Activated T-helper 1 cell treated with anti-CD3 and anti-CD28 coated beads, Interleukin-12 subunit alpha, Interleukin-12 subunit beta, Interleukin-2, Interleukin-4 antibody, amounts not matched to agents 30 ng/mL and 10 ng/mL and 1 ng/mL, durations not matched to agents 14 hours and 24 hours and 36 hours (primary cell): ENCODE measurements around the gene CDH20. TPM values are rescaled to one million over a fixed set of nuclear protein-coding genes. Genes with fewer than 3 reads are reported as not detected.

Source experiments
- DNase-seq: peaks from one replicate; pipeline ENCODE4 v3.0.0; 2021; ENCODE audit warnings: low spot score
- H3K27ac Mint-ChIP-seq: one replicate; pipeline ENCODE4 v1.8.0; 2021; ENCODE audit warnings: mild to moderate bottlenecking, mixed read lengths
- H3K27me3 Mint-ChIP-seq: one replicate; pipeline ENCODE4 v1.8.0; 2022; ENCODE audit warnings: mild to moderate bottlenecking, moderate library complexity, mixed read lengths; ENCODE audit not compliant: insufficient read depth
- H3K36me3 Mint-ChIP-seq: one replicate; pipeline ENCODE4 v1.8.0; 2021; ENCODE audit warnings: low read depth, mixed read lengths
- H3K4me1 Mint-ChIP-seq: one replicate; pipeline ENCODE4 v1.8.0; 2021; ENCODE audit warnings: low read depth, mixed read lengths
- H3K4me3 Mint-ChIP-seq: one replicate; pipeline ENCODE4 v1.8.0; 2021; ENCODE audit warnings: mild to moderate bottlenecking, moderate library complexity, mixed read lengths
- H3K9me3 Mint-ChIP-seq: one replicate; pipeline ENCODE4 v1.8.0; 2021; ENCODE audit warnings: mixed read lengths
- intact Hi-C: fragments of 100-400 bp; cut with micrococcal nuclease; formaldehyde crosslinking; loops from one replicate; pipeline ENCODE4 v1.15.1; 2024
- total RNA-seq: library from RNA; stranded (reverse); gene quantifications from 2 replicates; pipeline ENCODE4 v1.2.3, GENCODE V29; 2022

CDH20 gene
- total RNA-seq, 1 donor from 2014 or later = not detected

DNA sequence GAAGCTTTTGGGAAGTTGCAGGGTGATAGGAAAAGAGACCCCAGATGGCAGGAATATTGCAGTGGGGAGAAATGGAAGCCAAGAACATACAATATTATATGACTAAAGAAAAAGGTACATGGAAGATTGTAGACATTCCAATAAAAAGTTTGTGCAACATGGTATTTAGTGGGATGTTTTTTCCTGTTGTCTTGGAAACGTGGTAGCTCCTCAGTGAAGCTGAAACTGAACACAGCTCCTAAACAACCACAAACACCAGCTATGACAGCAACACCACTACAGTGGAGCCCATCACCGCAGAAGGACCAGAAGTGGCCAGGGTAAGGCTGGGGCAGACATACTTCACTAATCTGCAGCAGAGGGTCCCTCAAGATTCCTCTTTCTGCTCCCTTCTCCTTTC is 246.8 kb downstream of the CDH20 start:
- no peak for DNase-seq
- intact Hi-C loops = no loop called here
- H3K36me3 Mint-ChIP-seq = no peaks in the 10 kb centered on the region
- no peaks in the 10 kb centered on the region for H3K9me3 Mint-ChIP-seq
- H3K27me3 Mint-ChIP-seq = peaks cover 7% of the 10 kb centered on the region
- H3K4me3 Mint-ChIP-seq = no peak overlapping the region
- H3K27ac Mint-ChIP-seq = no peak overlapping the region
- H3K4me1 Mint-ChIP-seq = no peaks in the 10 kb centered on the region

- Mint-ChIP-seq H3K9me3 (no peaks in the 10 kb centered on the region), H3K36me3 (no peaks in the 10 kb centered on the region), H3K27ac (no peak overlapping the region), H3K4me3 (no peak overlapping the region), H3K4me1 (no peaks in the 10 kb centered on the region), H3K27me3 (peaks cover 11% of the 10 kb centered on the region)
- DNase-seq = peak; percentile 34
- intact Hi-C loops = loop anchor here (1.0 kb wide), 1 partner anchor 550 kb away; no protein-coding TSS in a partner anchor
Measured at GRCh38 chr18:61581578-61582201, 248.5 kb downstream of the CDH20 start.

- H3K9me3 Mint-ChIP-seq = no peaks in the 10 kb centered on the region
- intact Hi-C loops = loop anchor here (1.0 kb wide), 1 partner anchor 549 kb away; no protein-coding TSS in a partner anchor
- no peaks in the 10 kb centered on the region for H3K4me1 Mint-ChIP-seq
- H3K27me3 Mint-ChIP-seq = peaks cover 11% of the 10 kb centered on the region
- H3K36me3 Mint-ChIP-seq = no peaks in the 10 kb centered on the region
- no peak for DNase-seq
- H3K27ac Mint-ChIP-seq = no peak overlapping the region
- H3K4me3 Mint-ChIP-seq = no peak overlapping the region
Measured at GRCh38 chr18:61582202-61582710, 249.0 kb downstream of the CDH20 start.

DNA sequence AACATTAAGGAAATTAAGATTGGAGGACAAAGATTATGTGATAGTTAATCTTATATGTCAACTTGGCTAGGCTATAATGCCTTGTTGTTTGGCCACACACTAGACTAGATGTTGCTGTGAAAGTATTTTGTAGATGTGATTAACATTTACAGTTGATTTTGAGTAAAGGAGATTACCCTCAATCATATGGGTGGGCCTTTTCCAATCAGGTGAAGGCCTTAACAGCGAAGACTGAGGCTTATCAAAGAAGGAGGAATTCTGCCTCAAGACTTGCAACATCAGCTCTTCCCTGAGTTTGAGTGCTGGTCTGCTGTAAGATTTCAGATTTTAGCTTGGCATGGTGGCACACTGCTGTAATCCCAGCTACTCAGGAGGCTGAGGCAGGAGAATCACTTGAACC is 250.3 kb downstream of the CDH20 start:
- Mint-ChIP-seq H3K27me3 (peaks cover 8% of the 10 kb centered on the region), H3K27ac (no peak overlapping the region), H3K4me1 (no peaks in the 10 kb centered on the region), H3K4me3 (no peak overlapping the region), H3K36me3 (no peaks in the 10 kb centered on the region), H3K9me3 (no peaks in the 10 kb centered on the region)
- no peak for DNase-seq
- intact Hi-C loops = no loop called here

DNA sequence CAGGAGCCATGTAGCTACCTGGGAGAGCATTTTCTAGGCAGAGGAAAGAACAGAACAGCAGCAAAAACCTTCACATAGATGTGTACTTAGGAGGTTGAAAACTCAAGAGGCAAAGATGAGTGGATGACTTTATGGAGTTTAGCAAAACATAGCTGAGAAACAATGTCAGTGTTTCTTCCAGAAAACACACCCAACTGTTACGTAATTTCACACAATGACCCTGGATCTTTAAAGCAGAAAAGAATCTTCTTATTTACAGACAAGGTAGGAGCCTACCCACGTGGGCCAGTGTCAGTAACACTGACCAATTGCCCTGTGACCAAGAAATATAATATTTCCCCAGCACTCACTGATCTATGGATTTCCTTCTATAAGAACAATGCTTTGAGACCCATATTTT is 254.6 kb downstream of the CDH20 start:
- Mint-ChIP-seq H3K27me3 (peaks cover 10% of the 10 kb centered on the region), H3K9me3 (no peaks in the 10 kb centered on the region), H3K4me1 (no peaks in the 10 kb centered on the region), H3K36me3 (no peaks in the 10 kb centered on the region), H3K27ac (no peak overlapping the region), H3K4me3 (no peak overlapping the region)
- no peak for DNase-seq
- intact Hi-C loops = no loop called here

DNA sequence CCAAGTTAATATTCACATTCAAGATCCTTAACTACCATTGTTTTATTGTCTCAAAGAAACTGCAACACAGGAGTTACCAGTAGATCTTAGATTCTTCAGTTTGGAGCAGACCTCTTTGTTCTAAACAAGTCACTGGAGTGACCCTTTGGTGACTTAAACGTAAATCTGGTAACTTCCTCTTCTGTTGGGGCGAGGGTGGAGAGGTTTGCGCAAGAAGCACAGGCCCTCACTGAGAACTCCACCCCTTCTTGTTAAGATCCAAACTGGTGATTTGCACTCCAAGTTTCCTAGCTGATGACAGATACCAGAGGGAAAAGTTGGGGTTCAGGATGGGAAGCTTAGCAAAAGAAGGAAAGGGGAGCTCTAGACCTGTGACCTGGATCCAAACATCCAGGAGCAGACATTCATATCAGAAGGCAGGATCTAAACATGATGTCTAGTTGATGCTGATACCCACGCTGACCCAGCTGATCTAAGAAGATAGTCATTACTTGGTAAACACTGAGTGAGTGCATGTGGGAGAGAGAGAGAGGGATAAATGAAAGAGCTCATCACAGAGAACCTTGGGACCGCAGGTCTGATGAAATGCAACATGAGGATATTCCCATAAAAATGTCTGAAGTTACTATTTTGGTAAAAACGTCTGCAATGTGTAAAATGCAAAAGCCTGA is 256.0 kb downstream of the CDH20 start:
- H3K27ac Mint-ChIP-seq = no peak overlapping the region
- intact Hi-C loops = no loop called here
- H3K9me3 Mint-ChIP-seq = no peaks in the 10 kb centered on the region
- no peak overlapping the region for H3K4me3 Mint-ChIP-seq
- H3K27me3 Mint-ChIP-seq = peaks cover 8% of the 10 kb centered on the region
- no peaks in the 10 kb centered on the region for H3K4me1 Mint-ChIP-seq
- no peak for DNase-seq
- H3K36me3 Mint-ChIP-seq = no peaks in the 10 kb centered on the region

- Mint-ChIP-seq H3K4me1 (no peaks in the 10 kb centered on the region), H3K4me3 (no peak overlapping the region), H3K27ac (no peak overlapping the region), H3K36me3 (no peaks in the 10 kb centered on the region), H3K9me3 (no peaks in the 10 kb centered on the region), H3K27me3 (peaks cover 9% of the 10 kb centered on the region)
- intact Hi-C loops = no loop called here
- DNase-seq = no peak
Measured at GRCh38 chr18:61589724-61590065, 256.5 kb downstream of the CDH20 start.

DNA sequence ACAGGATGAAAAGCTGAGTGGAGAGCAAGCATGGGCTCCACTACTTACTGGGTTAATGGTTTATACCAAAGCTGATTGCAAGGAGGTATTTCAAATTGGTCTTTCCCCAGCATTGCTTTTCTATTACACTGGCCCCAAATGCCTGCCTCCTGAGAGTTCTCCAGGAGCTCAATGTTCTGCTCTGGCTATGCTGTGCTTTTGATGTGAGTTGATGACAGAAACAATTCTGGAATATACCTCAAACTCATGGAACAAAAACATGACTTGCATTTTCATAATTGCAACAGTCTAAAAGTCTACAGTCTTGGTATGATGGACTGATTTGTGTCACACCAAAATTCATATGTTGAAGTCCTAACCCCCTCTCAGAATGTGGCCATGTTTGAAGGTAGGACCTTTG is 258.0 kb downstream of the CDH20 start:
- H3K4me1 Mint-ChIP-seq = no peaks in the 10 kb centered on the region
- H3K27ac Mint-ChIP-seq = no peak overlapping the region
- H3K4me3 Mint-ChIP-seq = no peak overlapping the region
- intact Hi-C loops = no loop called here
- H3K36me3 Mint-ChIP-seq = no peaks in the 10 kb centered on the region
- H3K27me3 Mint-ChIP-seq = peaks cover 7% of the 10 kb centered on the region
- H3K9me3 Mint-ChIP-seq = no peaks in the 10 kb centered on the region
- no peak for DNase-seq

- Mint-ChIP-seq H3K9me3 (no peaks in the 10 kb centered on the region), H3K4me3 (no peak overlapping the region), H3K4me1 (no peaks in the 10 kb centered on the region), H3K36me3 (no peaks in the 10 kb centered on the region), H3K27me3 (peaks cover 7% of the 10 kb centered on the region), H3K27ac (no peak overlapping the region)
- no peak for DNase-seq
- intact Hi-C loops = no loop called here
Measured at GRCh38 chr18:61595615-61596251, 262.5 kb downstream of the CDH20 start.

DNA sequence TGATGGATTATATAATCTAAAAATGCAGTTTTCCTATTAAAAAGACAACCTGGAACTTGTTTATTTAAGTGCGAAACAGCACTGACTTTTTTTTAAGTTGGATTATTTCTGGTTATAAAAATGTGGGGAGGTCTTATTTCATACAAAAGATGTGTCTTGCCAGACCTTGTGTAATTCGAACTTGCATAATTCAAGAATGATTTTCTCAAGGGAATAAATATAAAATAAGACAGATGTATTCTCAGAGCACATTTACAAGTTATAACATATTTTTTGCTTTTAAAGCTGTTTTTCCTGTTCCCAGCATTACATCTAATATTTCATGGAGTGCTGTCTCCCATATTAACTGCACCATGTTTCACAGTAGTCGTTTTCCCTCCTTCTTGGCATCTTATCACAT is 263.1 kb downstream of the CDH20 start:
- DNase-seq = no peak
- H3K27ac Mint-ChIP-seq = no peak overlapping the region
- no peaks in the 10 kb centered on the region for H3K9me3 Mint-ChIP-seq
- H3K4me3 Mint-ChIP-seq = no peak overlapping the region
- H3K27me3 Mint-ChIP-seq = peaks cover 7% of the 10 kb centered on the region
- no peaks in the 10 kb centered on the region for H3K36me3 Mint-ChIP-seq
- no peaks in the 10 kb centered on the region for H3K4me1 Mint-ChIP-seq
- intact Hi-C loops = no loop called here

GRCh38 chr18:61597316-61597715 is 264.1 kb downstream of the CDH20 start:
- no peaks in the 10 kb centered on the region for H3K36me3 Mint-ChIP-seq
- no peaks in the 10 kb centered on the region for H3K9me3 Mint-ChIP-seq
- DNase-seq = no peak
- H3K27me3 Mint-ChIP-seq = peaks cover 7% of the 10 kb centered on the region
- intact Hi-C loops = no loop called here
- no peaks in the 10 kb centered on the region for H3K4me1 Mint-ChIP-seq
- H3K27ac Mint-ChIP-seq = no peak overlapping the region
- H3K4me3 Mint-ChIP-seq = no peak overlapping the region

DNA sequence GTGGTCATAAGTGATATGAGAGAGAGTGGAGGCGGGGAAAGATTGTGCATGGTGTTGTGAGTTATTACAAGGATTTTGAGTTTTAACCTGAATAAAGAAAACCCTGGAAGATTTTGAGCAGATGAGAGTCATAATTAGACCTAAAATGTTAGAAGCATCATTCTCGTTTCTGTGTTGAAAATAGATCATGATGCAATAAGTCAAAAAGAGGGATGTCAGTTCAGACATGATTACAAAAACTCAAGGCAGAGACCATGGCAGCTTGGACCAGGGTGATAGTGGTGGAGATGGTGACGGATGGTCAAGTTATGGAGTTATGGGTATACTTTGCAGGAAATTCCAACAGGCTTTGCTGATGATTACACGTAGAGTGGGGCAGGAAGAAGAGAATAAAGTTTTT is 267.2 kb downstream of the CDH20 start:
- no peaks in the 10 kb centered on the region for H3K36me3 Mint-ChIP-seq
- intact Hi-C loops = no loop called here
- H3K27me3 Mint-ChIP-seq = peaks cover 9% of the 10 kb centered on the region
- no peak for DNase-seq
- H3K9me3 Mint-ChIP-seq = no peaks in the 10 kb centered on the region
- no peaks in the 10 kb centered on the region for H3K4me1 Mint-ChIP-seq
- H3K27ac Mint-ChIP-seq = no peak overlapping the region
- no peak overlapping the region for H3K4me3 Mint-ChIP-seq

DNA sequence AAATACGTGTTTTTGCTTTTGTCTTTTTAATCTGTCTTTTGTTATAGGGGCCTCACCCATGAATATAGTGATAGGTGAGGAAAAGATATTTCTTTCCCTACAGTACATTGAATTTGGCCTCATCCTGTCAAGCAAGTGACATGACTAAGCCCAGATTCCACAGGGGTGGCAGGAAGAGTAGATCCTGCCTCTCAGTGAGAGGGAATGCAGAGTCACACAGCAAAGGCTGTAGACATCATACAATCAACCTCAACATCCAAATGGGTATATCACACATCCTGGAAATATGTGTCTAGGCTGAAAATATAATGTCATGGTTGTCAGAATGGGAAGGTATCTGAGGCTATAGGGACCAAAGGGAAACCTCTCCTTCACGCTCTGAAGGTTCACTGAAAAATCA is 269.6 kb downstream of the CDH20 start:
- Mint-ChIP-seq H3K9me3 (no peaks in the 10 kb centered on the region), H3K27ac (no peak overlapping the region), H3K4me3 (no peak overlapping the region), H3K4me1 (no peaks in the 10 kb centered on the region), H3K36me3 (no peaks in the 10 kb centered on the region), H3K27me3 (peaks cover 21% of the 10 kb centered on the region)
- DNase-seq = no peak
- intact Hi-C loops = no loop called here
